Stimulated activated CD4-positive, alpha-beta T cell treated with anti-CD3 and anti-CD28 coated beads, TNF-alpha, amount 100 ng/mL, for 4 hours (primary cell): ENCODE results near the gene ME1.
"Not testable (repeated sequence)": the region's sequence is repeated elsewhere in the genome, so short reads cannot be mapped to it uniquely, and the experiment has no call there.

Experiments
- DNase-seq, 3 experiments: peaks; one replicate each; pipeline ENCODE4 v3.0.0-alpha.2; 2020; ENCODE audit warnings: low read depth in 3 of 3

ME1 gene

DNA sequence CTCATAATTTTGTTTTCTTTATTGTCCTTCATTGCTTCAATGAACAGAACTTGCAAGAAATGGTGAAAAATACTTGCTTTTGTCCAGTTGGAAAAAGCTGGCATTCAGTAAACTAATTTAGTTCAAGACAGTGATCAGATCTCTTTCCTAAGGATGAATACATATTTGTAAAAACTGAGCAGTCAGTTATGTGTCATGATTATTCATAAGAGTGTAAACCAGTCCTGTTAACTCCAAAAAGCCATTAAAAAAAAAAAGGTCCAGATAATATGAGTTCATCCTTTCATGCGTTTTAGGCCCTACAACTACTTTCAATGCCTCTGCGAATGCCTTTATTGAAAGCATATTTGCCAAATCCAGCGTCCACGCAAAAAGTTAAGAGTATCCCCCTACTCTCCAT, 238.4 kb downstream of the ME1 start:
- no peak for DNase-seq

DNA sequence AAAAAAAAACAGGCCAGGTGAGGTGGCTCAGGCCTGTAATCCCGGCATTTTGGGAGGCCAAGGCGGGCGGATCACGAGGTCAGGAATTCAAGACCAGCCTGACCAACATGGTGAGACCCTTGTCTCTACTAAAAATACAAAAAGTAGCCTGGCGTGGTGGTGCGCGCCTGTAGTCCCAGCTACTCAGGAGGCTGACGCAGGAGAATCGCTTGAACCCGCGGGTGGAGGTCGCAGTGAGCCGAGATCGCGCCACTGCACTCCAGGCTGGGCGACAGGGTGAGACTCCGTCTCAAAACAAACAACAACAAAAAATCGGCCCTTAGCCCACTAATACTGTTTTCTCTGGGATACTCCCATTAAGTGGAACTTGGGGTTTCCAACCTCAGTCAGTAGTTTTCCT, 238.9 kb downstream of the ME1 start:
- not testable (repeated sequence) for DNase-seq

DNA sequence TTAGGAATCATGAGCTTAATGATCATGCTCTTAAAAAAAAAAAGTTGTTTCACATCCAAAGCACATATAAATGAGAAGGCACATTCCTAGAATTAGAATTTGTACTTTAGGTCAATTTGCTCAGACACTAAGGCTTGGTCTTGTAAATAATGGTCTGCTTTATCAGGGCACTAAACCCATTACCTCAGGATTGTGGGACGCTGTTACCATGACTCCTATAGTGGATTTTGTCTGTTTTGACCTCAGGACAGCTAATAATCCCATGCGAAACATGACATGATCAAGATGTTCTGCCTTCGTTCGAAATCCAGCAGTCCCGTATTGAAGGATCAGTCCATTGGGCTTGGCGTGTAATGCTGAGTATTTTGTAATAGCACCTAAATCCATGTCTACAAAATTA, 240.2 kb downstream of the ME1 start:
- no peak for DNase-seq

DNA sequence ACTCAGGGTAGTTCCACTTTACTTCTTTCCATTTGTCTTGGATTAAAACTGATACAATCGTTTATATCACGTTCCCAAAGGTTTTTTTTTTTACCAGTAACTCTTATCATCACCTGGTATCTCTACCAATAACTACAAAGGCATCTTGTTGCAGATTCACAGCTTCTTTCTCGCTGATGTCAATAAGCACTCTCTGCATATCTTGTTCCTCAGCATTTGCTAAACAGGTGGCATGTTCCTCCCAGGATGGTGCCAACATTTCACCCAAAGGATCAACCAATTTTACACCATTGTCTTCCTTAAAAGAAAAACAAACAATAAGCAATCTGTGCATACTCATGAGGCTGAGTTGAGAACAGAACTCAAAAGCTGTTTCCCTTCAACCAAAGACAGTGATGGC, 242.3 kb downstream of the ME1 start:
- DNase-seq: no peak

- DNase-seq: no peak
Observed at GRCh38 chr6:83185096-83185495, 245.8 kb downstream of the ME1 start.

GRCh38 chr6:83183082-83183828, 247.6 kb downstream of the ME1 start:
- no peak for DNase-seq

GRCh38 chr6:83182114-83182513, 248.7 kb downstream of the ME1 start:
- no peak for DNase-seq

DNA sequence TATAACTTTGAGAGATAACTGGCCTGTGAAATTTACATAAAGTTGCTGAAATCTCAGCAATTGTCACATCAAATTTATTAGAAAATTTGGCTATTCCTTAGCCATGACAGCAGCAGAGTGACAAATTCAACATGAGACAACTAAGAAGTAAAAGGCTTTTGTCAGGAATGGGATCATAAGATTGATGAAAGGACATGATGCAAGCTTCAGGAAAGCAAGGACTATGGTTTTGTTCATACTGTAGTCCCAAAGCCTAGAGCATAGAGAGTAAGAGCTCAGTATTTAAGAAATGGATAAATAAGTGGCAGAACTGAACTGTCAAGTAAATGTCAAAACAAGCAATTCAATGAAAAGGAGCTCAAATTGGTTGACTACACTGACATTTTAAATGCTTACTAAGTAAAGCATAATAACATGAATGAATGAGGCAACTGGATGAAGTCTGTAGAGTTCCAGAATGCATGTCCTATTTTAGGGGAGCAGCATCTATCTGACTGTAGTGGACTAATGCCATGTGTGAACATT, 250.4 kb downstream of the ME1 start:
- DNase-seq: no peak

DNA sequence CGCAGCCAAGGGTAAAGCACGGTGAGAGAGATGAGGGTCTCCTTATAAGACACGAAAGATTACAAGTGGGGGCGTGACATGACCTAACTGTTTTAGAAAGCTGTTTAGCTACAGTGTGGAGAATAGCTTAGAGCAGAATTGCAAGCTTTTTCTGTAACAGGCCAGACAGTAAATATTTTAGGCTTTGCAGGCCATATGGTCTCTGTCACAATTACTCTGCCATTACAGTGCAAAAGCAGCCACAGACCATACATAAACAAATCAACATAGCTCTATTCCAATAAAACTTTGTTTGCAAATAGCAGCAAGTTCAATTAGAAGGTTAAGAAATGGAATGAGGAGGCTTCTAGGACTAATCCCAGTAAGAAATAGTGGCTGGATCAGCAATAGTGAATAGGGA, 254.6 kb downstream of the ME1 start:
- no peak for DNase-seq

- DNase-seq: no peak
Observed at GRCh38 chr6:83169511-83169910, 261.3 kb downstream of the ME1 start.

GRCh38 chr6:83169106-83169505, 261.7 kb downstream of the ME1 start:
- DNase-seq: no peak

DNA sequence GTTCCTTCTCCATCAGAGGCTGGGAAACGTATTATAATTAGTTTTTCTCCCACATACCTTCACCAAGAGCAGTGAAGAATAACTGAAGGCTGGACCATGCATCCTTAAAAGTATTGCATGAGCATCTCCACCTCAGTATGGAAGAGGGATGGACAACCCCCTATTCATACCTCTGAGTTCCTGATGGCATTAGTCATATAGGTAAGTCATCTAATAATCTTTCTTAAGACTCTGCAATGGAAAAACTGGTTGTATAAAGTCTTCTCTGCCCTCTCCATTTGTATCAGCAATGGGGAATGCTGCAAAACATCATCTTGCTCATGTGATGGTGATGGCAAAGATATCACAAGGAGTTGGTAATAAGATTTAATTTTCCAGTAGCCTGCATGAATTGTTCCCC, 262.3 kb downstream of the ME1 start:
- DNase-seq: no peak

DNA sequence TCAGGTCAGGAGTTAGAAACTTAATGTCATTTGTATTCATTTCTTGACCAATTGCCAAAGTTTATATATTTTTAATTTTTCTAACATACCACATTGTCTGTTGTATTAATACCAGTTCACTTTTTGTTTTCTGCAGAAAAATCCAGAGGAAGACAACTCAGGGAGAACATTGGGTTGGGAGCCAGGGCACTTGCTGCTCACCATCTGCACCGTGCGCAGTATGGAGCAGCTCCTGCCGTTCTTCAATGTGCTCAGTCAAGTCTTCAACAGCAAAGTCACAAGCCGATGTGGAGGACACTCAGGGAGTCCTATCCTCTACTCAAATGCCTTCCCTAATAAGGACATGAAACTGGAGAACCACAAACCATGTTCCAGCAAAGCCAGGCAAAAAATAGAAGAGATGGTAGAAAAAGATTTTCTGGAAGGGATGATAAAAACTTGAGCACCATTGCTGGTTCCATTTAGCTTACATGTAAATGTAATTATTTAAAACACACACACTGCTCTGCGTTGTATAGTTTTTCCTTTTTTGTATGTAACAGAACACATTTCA, 263.0 kb downstream of the ME1 start:
- DNase-seq: no peak
